LNCaP clone FGC (cell line): ENCODE results near the gene MYD88.
A peak's percentile ranks its signal among the peaks of the same experiment; 100 is the strongest.

Source experiments
- DNase-seq: peaks from one replicate; pipeline ENCODE4 v3.0.0-alpha.2; 2011; ENCODE audit warnings: low read depth
- H3K4me3 ChIP-seq: 2 replicates; pipeline ENCODE4 v1.5.1; 2011; ENCODE audit warnings: mild to moderate bottlenecking, low read depth, low read length, control low read depth
- TF ChIP-seq, protein P1 (sequence below): IDR thresholded peaks from 2 replicates; pipeline ENCODE4 v1.5.1; 2012; ENCODE audit warnings: mild to moderate bottlenecking; ENCODE audit not compliant: control insufficient read depth, insufficient read depth; ENCODE audit errors: extremely low read depth

The MYD88 gene

DNA sequence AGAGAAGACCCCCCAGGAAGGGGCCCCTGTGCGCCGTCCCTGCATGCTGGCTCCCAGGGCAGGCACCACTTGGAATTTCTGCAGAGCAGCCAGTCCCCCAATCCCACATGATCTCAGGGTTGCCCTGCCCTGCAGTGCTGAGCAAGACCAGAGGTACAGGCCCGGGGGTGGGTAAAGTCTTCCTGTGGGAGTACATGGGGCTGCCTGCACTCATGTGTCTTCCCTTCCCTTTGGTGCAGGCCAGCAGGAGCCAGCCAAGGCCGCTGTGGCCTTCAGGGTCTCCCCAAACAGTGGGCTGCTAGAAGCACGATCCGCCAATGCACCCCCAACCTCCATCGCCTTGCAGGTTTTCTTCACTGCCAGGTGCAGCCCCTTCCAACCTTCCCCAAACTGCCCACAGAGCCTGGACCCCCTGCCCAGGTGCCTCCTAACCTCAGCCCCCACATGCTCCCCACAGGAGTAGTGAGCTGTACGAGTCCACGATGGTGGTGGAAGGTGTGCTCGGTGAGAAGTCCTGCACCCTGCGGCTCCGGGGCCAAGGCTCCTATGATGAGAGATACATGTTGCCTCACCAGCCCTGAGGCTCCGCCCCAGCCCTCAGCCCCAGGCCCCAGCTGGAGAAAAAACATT is 16.5 kb upstream of the MYD88 start:
- DNase-seq, result no peak
- H3K4me3 ChIP-seq, result no peak overlapping the region

DNA sequence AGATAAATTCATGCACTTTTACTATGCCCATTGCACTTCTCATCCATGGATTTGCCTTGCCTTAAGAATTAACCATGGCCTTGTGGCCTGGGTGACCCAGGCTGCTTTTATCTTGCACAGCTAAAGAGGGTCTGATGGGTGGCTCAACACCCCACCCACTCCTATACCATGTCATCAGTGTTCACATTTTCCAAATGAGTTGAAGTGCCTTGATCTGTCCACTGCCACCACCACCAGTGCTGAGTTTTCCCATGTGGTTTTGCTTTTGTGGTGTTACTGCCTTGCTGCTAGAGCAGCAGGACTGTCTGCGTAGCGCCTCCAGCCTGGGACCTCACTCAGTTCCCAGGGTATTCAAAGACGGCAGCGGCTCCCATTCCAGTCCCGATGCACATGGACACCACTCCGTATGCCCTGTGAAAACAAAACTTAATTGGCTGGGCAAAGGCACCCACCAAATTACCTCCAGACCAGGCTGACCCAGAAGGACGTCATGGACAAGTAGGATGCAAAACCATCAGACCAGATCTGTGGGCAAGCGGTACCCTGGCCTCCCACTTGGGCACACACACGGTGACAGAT is 15.7 kb upstream of the MYD88 start:
- DNase-seq, result no peak
- H3K4me3 ChIP-seq, result no peak overlapping the region
- TF ChIP-seq, protein P1, sequence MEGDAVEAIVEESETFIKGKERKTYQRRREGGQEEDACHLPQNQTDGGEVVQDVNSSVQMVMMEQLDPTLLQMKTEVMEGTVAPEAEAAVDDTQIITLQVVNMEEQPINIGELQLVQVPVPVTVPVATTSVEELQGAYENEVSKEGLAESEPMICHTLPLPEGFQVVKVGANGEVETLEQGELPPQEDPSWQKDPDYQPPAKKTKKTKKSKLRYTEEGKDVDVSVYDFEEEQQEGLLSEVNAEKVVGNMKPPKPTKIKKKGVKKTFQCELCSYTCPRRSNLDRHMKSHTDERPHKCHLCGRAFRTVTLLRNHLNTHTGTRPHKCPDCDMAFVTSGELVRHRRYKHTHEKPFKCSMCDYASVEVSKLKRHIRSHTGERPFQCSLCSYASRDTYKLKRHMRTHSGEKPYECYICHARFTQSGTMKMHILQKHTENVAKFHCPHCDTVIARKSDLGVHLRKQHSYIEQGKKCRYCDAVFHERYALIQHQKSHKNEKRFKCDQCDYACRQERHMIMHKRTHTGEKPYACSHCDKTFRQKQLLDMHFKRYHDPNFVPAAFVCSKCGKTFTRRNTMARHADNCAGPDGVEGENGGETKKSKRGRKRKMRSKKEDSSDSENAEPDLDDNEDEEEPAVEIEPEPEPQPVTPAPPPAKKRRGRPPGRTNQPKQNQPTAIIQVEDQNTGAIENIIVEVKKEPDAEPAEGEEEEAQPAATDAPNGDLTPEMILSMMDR, result no peak

More for the DNA sequence above, 16.5 kb upstream of the MYD88 start:
- TF ChIP-seq, protein P1, result no peak

DNA sequence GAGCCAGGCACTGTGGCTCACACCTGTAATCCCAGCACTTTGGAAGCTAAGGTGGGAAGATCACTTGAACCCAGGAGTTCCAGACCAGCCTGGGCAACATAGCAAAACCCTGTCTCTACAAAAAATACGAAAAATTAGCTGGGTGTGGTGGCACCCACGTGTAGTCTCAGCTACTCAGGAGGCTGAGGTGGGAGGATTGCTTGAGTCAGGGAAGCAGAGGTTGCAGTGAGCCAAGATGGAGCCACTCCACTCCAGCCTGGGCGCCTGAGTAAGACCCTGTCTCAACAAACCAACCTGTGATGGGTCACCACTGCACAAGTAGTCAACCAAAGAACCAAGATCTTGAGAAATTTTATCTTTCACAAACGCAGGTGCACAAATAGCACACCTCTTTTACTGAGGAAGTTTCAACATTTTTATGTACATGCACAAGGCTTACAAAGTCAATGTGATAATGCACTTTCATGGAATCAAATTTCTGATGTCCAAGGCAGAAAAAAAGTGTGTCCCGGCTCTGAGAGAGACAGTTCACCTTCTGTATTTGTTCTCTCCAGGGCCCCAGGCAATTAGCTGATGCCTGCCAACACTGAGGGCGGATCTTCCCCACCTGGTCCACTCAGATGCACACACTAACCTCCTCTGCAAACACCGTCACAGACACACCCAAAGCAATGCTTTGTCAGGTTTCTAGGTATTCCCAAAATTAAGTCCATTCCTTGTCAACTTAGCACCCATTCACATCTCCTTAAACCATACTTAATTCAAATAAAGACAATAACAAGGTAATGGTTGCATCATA is 13.9 kb upstream of the MYD88 start:
- no peak overlapping the region for H3K4me3 ChIP-seq
- TF ChIP-seq, protein P1, result no peak
- peak; percentile 59 for DNase-seq

DNA sequence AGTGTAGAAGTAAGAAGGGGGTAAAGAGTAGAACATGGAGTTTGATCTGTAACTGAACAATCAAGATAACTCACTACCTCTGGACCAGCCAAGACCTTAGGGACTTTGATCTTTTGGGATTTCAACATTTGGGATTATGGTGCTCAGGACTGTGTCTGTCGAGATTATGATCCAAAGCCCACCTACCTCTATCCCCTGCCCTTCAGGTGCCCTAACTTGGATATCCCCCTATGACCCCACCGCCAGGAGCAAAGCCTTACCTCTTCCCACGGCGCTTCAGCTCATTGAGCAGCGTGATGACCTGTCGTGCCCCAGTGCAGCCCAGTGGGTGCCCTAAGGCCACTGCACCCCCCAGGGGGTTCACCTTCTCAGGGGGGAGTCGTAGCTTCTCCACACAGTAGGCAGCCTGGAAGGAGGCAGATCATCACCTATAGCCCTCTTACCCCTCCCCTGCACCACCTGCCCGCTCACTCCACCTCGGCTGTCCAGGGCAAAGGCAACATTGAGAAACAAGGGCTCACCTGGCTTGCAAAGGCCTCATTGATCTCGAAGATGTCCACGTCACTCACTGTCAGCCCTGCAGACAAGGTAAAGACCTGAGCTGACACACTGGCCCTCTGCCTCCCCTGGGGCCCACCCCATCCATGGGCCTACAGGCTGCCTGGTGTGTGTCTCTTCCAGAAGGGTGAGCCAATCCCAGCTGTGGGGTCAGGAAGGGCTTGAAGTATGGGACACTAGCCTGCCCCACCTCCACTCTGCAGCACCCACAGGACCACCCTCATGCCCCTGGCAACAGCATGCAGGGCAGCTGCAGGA is 12.9 kb upstream of the MYD88 start:
- TF ChIP-seq, protein P1, result no peak
- DNase-seq, result no peak
- no peak overlapping the region for H3K4me3 ChIP-seq

DNA sequence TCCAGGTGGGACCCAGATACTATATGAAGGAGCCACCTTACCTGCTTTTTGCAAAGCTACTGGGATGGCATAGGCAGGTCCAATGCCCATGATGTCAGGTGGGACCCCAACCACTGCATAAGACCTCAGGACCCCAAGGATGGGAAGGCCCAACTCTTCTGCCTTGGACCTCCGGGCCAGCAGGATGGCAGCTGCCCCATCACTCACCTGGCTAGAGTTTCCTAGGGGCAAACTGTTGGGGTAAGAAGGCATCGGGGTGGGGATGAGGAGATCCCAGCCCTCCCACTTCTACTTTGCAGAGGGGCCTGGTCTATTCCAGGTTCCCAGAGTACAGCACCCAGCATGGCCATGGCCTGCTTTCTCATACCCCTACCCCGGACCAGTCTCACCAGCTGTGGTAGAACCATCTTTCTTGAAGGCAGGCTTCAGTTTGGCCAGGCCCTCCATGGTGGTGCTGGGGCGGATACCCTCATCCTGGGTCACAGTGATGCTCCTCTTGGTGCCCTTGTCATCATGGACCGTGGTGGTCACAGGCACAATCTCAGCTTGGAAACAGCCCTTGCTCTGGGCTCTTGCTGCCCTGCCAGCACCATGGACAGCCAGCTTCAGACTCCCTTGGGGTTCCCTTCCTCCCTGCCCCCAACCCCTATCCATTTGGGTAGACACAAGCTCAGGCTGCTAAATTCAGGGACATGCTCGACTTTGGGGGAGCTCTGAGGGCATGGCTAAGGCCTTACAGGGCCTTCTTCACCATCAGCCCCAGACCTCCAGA is 12.2 kb upstream of the MYD88 start:
- TF ChIP-seq, protein P1, result no peak
- DNase-seq, result no peak
- H3K4me3 ChIP-seq, result no peak overlapping the region
